Upper lobe of right lung (tissue), 1 donor: ENCODE data around the gene ENHO. TPM values are rescaled to one million over a fixed set of nuclear protein-coding genes. Genes with fewer than 3 reads are reported as not detected.

ENCODE experiments used
- ATAC-seq: fragments of 200-7000 bp; cut with Tn5 transposase; one replicate; pipeline ENCODE4 v1.9.1; 2020; ENCODE audit warnings: mild to moderate bottlenecking, moderate library complexity
- DNase-seq: peaks from one replicate; pipeline ENCODE4 v3.0.0-alpha.2; 2020
- H3K27ac ChIP-seq: fragments of 200-600 bp; one replicate; pipeline ENCODE4 v1.8.0; 2022
- H3K27me3 ChIP-seq: fragments of 200-600 bp; one replicate; pipeline ENCODE4 v1.8.0; 2022; ENCODE audit warnings: mild to moderate bottlenecking
- H3K36me3 ChIP-seq: fragments of 200-600 bp; one replicate; pipeline ENCODE4 v1.8.0; 2022
- H3K4me1 ChIP-seq: fragments of 200-600 bp; one replicate; pipeline ENCODE4 v1.8.0; 2022
- H3K4me3 ChIP-seq: fragments of 200-600 bp; one replicate; pipeline ENCODE4 v1.8.0; 2022; ENCODE audit warnings: mild to moderate bottlenecking
- H3K9me3 ChIP-seq: fragments of 200-600 bp; one replicate; pipeline ENCODE4 v1.8.0; 2022
- intact Hi-C: fragments of 100-400 bp; cut with DNase I; formaldehyde crosslinking; loops from one replicate; pipeline ENCODE4 v1.11.0; 2022
- long read RNA-seq: library from polyadenylated mRNA; unstranded; transcript quantifications from one replicate; pipeline ENCODE4 v2.0.0, GENCODE V29; 2021
- total RNA-seq: library from RNA; stranded (reverse); fragmentation: NEBNext Ultra II Directional; extraction: Animal tissue kit (Norgen Biotek cat#: 25700); gene quantifications from one replicate; pipeline ENCODE4 v1.2.1, GENCODE V29; 2021
- TF ChIP-seq, protein P1 (sequence below): fragments of 200-600 bp; IDR thresholded peaks from one replicate; pipeline ENCODE4 v1.8.0; 2022; ENCODE audit warnings: antibody characterized with exemption
- donor health status: DM: no; HTN: yes; CAD: no; lungs with severe emphysema.

Gene ENHO
- 0.61 TPM for total RNA-seq
- long read RNA-seq, partial matches to known transcripts: 0 of 4 reads
- long read RNA-seq, other reads (novel, unspliced or antisense): 2 of 4 reads

DNA sequence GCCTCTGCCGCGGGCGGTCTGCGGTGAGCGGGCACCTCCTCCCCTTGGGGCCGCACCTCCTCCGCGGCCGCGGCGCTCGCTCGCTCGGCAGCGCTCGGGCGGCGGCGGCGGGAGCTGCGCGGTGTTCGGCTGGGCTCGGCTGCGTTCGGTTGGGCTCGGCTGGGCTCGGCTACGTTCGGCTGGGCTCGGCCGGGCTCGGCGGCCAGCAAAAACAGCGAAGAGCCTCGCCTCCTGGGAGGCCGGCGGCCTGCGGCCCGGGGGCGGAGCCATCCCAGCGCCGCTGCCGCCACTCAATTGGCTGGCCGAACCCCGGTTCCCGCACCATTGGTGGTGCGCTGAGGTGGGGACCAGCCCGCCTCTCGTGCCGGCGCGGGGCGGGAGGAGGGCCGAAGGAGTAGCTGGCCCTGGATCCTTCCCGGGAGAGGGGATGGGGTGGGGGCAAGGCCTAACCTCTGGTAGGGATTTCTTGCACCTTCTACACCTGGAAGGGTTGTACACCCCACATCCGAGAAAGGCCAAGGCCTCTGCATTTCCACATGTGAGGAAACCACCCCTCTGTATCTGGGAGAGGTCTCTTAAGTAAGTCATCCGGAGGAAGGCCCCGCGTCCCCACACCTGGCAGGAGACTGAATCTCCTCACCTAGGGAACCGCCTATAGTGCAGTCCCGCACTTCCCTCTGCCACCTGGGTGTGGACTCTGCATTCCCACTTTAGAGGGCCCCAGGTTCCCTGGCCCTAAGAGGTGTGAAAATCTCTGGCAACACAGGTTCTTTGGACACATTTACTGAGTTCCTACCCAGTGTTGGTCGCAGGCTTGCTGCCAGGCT, at the start of gene ENHO:
Gene ENHO (minus strand): TSS at position 20 of the 827 bp plus-strand sequence. CDS start 1,295 bp downstream, outside the sequence.
- Histone ChIP-seq H3K4me3 (peak within 1 kb of the TSS; percentile 38), H3K9me3 (no peaks in the 10 kb centered on the region), H3K27me3 (no peaks in the 10 kb centered on the region), H3K27ac (no peak within 1 kb of the TSS), H3K36me3 (no peaks in the 10 kb centered on the region), H3K4me1 (no peaks in the 10 kb centered on the region)
- ATAC-seq (peak; percentile 99), DNase-seq (peak; percentile 94)
- intact Hi-C loops: no loop called here
- TF ChIP-seq, protein P1, sequence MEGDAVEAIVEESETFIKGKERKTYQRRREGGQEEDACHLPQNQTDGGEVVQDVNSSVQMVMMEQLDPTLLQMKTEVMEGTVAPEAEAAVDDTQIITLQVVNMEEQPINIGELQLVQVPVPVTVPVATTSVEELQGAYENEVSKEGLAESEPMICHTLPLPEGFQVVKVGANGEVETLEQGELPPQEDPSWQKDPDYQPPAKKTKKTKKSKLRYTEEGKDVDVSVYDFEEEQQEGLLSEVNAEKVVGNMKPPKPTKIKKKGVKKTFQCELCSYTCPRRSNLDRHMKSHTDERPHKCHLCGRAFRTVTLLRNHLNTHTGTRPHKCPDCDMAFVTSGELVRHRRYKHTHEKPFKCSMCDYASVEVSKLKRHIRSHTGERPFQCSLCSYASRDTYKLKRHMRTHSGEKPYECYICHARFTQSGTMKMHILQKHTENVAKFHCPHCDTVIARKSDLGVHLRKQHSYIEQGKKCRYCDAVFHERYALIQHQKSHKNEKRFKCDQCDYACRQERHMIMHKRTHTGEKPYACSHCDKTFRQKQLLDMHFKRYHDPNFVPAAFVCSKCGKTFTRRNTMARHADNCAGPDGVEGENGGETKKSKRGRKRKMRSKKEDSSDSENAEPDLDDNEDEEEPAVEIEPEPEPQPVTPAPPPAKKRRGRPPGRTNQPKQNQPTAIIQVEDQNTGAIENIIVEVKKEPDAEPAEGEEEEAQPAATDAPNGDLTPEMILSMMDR: no peak

DNA sequence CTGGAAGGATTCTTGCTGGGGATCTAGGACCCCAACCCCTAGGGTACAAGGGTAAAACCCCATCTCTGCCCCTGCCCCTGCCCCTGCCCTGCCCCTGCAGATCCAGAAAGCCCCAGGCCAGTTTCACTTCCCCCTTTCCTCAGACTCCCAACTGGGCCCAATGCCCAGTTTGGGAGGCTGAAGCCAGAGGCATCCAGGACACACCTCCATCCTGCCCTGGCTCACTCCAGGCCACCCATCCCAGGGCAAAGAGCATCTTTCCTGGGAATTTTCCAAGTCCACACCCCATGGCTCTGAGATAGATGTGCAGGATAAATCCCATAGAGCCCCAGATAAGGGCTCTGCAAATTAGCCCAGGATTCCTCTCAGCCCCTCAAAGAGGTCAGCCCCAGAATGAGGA, 49.3 kb upstream of the ENHO start:
- Histone ChIP-seq H3K36me3 (no peaks in the 10 kb centered on the region), H3K27me3 (peaks cover 24% of the 10 kb centered on the region), H3K27ac (no peak overlapping the region), H3K9me3 (no peaks in the 10 kb centered on the region), H3K4me1 (no peaks in the 10 kb centered on the region), H3K4me3 (no peak overlapping the region)
- no peak for ATAC-seq
- intact Hi-C loops: no loop called here
- TF ChIP-seq, protein P1: no peak
- DNase-seq: no peak

DNA sequence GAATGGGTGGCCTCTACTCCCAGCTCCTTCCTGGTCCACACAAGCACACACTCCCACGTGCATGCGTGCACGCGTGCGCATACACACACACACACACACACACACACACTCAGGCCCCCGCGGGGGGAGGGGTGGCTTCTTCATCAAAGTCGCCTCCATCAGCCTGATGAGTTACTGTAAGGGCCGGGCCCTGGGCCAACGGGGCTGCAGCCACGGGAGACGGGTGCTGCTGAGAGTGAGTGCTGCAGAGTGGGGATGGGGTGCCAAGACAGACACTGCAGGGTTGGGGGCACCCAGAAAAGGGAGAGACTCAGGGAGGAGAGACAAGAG, 48.7 kb upstream of the ENHO start:
- no peaks in the 10 kb centered on the region for H3K9me3 ChIP-seq
- no peaks in the 10 kb centered on the region for H3K4me1 ChIP-seq
- H3K4me3 ChIP-seq: no peak overlapping the region
- H3K36me3 ChIP-seq: no peaks in the 10 kb centered on the region
- ATAC-seq (no peak), DNase-seq (no peak)
- H3K27ac ChIP-seq: no peak overlapping the region
- peaks cover 22% of the 10 kb centered on the region for H3K27me3 ChIP-seq
- intact Hi-C loops: no loop called here
- TF ChIP-seq, protein P1: no peak

DNA sequence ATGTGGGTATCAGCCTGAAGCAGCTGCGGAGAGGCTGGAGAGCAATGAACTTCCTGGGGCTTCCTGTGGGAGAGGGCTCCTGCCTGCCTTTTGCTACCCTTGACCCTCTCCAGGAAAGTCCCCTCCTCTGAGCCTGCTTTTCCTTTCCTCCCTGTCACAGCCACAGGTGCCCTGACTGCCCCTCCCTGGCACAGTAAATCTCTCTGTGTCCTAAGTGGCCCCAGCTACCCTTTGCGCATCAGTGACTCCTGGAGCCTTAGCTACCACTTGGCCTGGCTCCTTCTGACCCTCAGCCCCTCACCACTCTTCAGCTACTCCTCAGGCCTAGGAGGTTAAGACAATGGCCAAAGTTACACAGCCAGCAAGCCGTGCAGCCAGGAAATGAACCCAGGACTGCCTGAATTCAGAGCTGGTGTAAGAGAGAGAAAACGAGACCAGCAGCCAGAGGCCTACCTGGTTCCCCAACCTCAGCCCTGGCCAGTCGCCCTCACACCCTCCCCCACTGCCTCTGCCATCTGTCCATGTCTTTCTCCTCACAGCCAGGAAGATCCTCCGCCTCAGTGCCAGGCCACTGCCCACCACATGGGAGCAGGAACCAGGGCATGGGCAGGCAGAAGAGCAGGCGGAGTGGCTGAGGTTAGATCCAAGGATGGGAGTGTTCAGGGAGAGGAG, 48.2 kb upstream of the ENHO start:
- Histone ChIP-seq H3K9me3 (no peaks in the 10 kb centered on the region), H3K4me1 (no peaks in the 10 kb centered on the region), H3K27me3 (peaks cover 23% of the 10 kb centered on the region), H3K36me3 (no peaks in the 10 kb centered on the region), H3K27ac (no peak overlapping the region), H3K4me3 (no peak overlapping the region)
- DNase-seq: no peak
- TF ChIP-seq, protein P1: no peak
- ATAC-seq: no peak
- intact Hi-C loops: no loop called here

DNA sequence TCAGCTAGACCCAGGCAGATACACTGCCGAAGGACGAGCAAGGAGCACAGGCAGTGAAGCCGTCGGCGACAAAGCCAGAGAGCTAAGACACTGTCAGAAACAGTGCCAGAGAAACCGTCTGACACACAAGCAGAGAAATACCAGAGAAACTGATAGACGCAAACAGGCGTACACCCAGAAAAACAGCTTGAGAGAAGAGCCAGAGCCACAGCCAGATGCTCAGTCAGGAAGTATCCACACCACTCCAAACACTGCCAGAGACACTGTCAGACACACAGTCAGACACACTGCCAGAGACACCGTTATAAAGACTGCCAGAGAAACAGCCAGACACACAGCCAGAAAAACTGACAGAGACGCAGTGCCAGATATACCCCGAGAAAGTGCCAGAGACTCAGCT, 47.6 kb upstream of the ENHO start:
- TF ChIP-seq, protein P1: no peak
- DNase-seq: no peak
- Histone ChIP-seq H3K27ac (no peak overlapping the region), H3K4me1 (no peaks in the 10 kb centered on the region), H3K4me3 (no peak overlapping the region), H3K36me3 (no peaks in the 10 kb centered on the region), H3K9me3 (no peaks in the 10 kb centered on the region), H3K27me3 (peaks cover 23% of the 10 kb centered on the region)
- intact Hi-C loops: no loop called here
- no peak for ATAC-seq
